Esophagus muscularis mucosa (tissue), 4 donors: ENCODE measurements around the gene PPL.

ENCODE experiments used
- EP300 ChIP-seq: sonication (generic); formaldehyde crosslinking; IDR thresholded peaks from one replicate; pipeline ENCODE4 v1.6.1; 2017; ENCODE audit warnings: antibody characterized with exemption
- POLR2A ChIP-seq: fragments of 450-650 bp; IDR thresholded peaks from one replicate; pipeline ENCODE4 v1.6.1; 2017; ENCODE audit warnings: antibody characterized with exemption, moderate library complexity, mild to moderate bottlenecking, low read depth
- POLR2AphosphoS5 ChIP-seq, 2 donors: sonication (generic); formaldehyde crosslinking; IDR thresholded peaks; one replicate each; pipeline ENCODE4 v1.6.1; 2017; ENCODE audit warnings: antibody characterized with exemption in 2 of 2
- TF ChIP-seq, protein P1 (sequence below), 3 experiments: fragments of 200-600 bp in 2 of 3; fragments of 450-650 bp in 1 of 3; sonication (generic) in 2 of 3; IDR thresholded peaks; one replicate each; pipeline ENCODE4 v1.5.1; 2017 to 2019; ENCODE audit warnings: antibody characterized with exemption in 3 of 3, mild to moderate bottlenecking in 2 of 3, moderate library complexity in 1 of 3

DNA sequence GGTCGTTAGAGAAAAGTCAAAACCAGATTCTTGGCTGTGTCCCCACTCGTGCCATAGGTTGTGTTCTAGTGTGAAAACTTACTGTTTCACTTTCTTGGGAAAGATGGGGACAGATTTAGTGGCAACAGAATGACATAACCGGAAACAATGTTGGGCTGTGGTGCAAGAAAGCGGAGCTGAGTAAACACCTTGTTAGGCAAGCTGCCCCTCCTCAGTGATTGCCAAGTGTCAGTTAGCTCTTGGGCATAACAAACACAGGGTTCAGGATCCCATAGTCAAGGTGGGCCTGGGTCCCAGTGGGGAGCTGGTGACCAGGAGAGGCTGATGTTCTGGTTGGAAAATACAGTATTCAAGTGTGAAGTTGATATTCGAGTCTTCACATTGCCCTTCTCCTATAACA lies 74.3 kb downstream of the PPL start:
- TF ChIP-seq, protein P1, sequence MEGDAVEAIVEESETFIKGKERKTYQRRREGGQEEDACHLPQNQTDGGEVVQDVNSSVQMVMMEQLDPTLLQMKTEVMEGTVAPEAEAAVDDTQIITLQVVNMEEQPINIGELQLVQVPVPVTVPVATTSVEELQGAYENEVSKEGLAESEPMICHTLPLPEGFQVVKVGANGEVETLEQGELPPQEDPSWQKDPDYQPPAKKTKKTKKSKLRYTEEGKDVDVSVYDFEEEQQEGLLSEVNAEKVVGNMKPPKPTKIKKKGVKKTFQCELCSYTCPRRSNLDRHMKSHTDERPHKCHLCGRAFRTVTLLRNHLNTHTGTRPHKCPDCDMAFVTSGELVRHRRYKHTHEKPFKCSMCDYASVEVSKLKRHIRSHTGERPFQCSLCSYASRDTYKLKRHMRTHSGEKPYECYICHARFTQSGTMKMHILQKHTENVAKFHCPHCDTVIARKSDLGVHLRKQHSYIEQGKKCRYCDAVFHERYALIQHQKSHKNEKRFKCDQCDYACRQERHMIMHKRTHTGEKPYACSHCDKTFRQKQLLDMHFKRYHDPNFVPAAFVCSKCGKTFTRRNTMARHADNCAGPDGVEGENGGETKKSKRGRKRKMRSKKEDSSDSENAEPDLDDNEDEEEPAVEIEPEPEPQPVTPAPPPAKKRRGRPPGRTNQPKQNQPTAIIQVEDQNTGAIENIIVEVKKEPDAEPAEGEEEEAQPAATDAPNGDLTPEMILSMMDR (IDR thresholded peaks at IDR 0.05), result no peak
- TF ChIP-seq POLR2A (no peak), POLR2AphosphoS5 (IDR thresholded peaks at IDR 0.05) (no peak), EP300 (no peak)
